ENCODE results near the gene TTC14. TPM values are rescaled to one million over a fixed set of nuclear protein-coding genes. Genes with fewer than 3 reads are reported as not detected.
"Not testable (repeated sequence)": the region's sequence is repeated elsewhere in the genome, so short reads cannot be mapped to it uniquely, and the experiment has no call there.

The TTC14 gene
- total RNA-seq, 6 experiments from 2014 or later = 25.5 to 30.4 (median 27.2) TPM

DNA sequence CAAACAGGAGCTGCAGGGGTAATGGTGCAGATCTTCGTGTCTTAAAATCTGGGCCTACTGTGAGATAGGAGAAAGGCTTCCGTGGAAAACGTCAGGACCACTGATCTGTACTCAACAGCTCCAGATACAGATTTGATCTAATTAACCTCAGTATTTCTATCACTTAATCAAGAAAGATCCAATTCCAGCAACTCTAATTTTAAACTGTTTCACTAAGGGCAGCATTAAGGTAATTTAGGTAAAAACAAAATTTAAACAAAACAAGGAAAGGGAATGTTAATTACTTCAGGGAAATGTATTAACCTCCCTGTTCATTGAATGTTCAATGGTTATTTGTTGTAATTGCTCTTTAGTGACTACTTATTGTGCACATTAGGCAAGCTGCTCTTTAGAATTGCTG lies 26.4 kb upstream of the TTC14 start:
- Mint-ChIP-seq H3K4me1 (ENCODE audit: low read depth) (peaks cover 6% of the 10 kb centered on the region; the same call in 1 of the 2 replicates), H3K27me3 (ENCODE audit: insufficient read depth) (no peaks in the 10 kb centered on the region), H3K27ac (no peak overlapping the region), H3K36me3 (ENCODE audit: low read depth) (no peaks in the 10 kb centered on the region), H3K4me3 (no peak overlapping the region), H3K9me3 (no peaks in the 10 kb centered on the region)
- TF ChIP-seq, protein P1, sequence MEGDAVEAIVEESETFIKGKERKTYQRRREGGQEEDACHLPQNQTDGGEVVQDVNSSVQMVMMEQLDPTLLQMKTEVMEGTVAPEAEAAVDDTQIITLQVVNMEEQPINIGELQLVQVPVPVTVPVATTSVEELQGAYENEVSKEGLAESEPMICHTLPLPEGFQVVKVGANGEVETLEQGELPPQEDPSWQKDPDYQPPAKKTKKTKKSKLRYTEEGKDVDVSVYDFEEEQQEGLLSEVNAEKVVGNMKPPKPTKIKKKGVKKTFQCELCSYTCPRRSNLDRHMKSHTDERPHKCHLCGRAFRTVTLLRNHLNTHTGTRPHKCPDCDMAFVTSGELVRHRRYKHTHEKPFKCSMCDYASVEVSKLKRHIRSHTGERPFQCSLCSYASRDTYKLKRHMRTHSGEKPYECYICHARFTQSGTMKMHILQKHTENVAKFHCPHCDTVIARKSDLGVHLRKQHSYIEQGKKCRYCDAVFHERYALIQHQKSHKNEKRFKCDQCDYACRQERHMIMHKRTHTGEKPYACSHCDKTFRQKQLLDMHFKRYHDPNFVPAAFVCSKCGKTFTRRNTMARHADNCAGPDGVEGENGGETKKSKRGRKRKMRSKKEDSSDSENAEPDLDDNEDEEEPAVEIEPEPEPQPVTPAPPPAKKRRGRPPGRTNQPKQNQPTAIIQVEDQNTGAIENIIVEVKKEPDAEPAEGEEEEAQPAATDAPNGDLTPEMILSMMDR (IDR thresholded peaks at IDR 0.05) = no peak
- DNase-seq = no peak

DNA sequence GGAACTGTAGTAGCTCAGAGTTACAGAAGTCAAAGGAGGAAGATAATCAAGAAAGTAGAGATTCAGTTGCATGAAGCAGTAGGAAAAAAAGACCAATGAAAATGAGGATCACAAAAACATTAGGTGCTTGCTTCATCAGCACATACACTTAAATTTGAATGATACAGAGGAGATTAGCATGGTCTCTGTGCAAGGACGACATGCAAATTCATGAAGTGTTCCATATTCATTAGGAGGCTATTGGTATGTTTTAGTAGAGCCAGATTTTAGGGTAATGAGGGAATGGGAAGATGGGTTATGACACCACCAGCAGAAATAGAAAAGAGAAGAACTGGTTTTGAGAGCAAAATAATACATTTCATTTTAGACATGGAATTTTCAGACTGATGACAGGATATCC lies 21.0 kb upstream of the TTC14 start:
- Mint-ChIP-seq H3K36me3 (ENCODE audit: low read depth) (no peaks in the 10 kb centered on the region), H3K9me3 (no peaks in the 10 kb centered on the region), H3K4me1 (ENCODE audit: low read depth) (peaks cover 6% of the 10 kb centered on the region; the same call in 1 of the 2 replicates), H3K27ac (no peak overlapping the region), H3K27me3 (ENCODE audit: insufficient read depth) (no peaks in the 10 kb centered on the region), H3K4me3 (no peak overlapping the region)
- TF ChIP-seq, protein P1 (IDR thresholded peaks at IDR 0.05) = no peak
- DNase-seq = no peak

DNA sequence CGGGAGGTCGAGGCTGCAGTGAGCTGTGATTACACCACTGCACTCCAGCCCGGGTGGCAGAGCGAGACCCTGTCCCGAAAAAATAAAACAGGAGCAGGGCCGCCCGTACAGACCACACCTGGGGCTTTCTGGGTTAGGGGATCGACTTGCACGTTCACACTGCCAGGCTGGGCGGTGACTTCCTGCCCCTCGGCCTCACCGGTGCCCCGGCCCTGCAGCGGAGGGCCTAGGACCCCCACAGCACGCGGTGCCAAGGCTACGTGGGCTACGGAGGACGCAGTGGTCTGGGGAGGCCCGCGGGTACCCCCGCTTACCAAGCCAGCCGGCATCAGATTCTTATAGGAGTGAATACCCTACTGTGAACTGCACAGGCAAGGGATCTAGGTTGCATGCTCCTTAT lies 11.6 kb upstream of the TTC14 start:
- TF ChIP-seq, protein P1 (IDR thresholded peaks at IDR 0.05) = no peak
- no peaks in the 10 kb centered on the region for H3K9me3 Mint-ChIP-seq
- no peak for DNase-seq
- H3K27me3 Mint-ChIP-seq (ENCODE audit: insufficient read depth) = no peaks in the 10 kb centered on the region
- peaks cover 21% of the 10 kb centered on the region for H3K4me1 Mint-ChIP-seq (ENCODE audit: low read depth)
- H3K36me3 Mint-ChIP-seq (ENCODE audit: low read depth) = 0 out of 2 replicates have a peak, but pooled peaks cover 5% of the 10 kb centered on the region
- no peak overlapping the region for H3K4me3 Mint-ChIP-seq
- no peak overlapping the region for H3K27ac Mint-ChIP-seq

DNA sequence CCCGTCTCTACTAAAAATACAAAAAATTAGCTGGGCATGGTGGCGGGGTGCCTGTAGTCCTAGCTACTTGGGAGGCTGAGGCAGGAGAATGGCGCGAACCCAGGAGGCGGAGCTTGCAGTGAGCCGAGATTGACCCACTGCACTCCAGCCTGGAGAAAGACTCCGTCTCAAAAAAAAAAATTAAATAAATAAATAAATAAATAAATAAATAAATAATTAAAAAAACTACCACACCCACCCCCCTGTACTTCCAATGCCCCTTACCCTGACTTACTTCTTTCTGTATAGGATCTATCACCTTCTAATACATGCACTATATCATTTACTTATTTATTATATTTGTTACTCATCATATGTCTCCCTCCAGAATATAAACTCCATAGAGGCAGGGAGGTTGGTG lies 8.3 kb upstream of the TTC14 start:
- not testable (repeated sequence) for H3K9me3 Mint-ChIP-seq; H3K36me3 Mint-ChIP-seq (ENCODE audit: low read depth); H3K4me3 Mint-ChIP-seq; H3K27me3 Mint-ChIP-seq (ENCODE audit: insufficient read depth); H3K27ac Mint-ChIP-seq; DNase-seq
- H3K4me1 Mint-ChIP-seq (ENCODE audit: low read depth) = peaks cover 19% of the 10 kb centered on the region

DNA sequence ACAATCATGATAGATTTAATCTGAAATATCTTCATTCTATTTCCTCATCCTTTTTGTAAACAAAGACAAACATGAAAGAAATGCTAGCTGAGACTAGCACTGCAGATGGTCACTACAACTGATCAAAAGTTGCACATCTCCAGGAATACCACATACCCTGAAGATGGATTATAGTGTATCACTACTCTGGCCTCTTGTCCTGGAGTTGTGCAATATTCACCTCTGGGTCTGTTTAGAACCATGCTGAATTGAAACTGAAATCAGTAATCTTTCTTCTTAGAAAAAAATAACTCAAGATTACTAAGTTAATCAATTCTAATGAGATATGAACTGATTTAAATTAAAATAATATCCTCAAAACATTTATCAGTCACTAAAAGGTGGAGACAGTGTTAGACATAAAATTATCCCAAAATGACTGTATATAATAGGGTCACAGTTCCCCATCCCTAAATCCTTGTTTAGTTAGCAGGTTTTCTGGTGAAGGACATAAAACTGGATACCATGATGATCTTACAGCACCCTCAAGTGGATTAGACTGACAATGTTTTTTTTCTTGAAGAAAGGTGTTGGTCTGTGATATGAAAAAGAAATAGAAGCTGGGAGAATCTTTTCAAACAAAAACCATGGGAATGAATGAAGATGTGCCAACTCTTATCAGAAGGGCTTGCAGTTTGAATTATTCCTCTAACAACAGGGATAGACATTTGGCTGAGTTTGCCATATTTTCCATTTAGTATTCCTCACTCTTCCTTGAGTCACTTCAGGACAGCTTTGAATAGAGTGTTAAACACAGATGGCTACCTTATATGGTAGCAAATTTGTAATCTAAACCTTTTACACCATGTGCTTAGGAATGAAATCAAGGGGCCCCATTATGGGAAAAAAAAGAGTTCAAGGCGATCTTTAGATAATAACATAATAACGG lies 7.1 kb upstream of the TTC14 start:
- Mint-ChIP-seq H3K27me3 (ENCODE audit: insufficient read depth) (no peaks in the 10 kb centered on the region), H3K4me3 (no peak overlapping the region), H3K4me1 (ENCODE audit: low read depth) (peaks cover 19% of the 10 kb centered on the region), H3K27ac (peak overlapping the region; percentile 35), H3K36me3 (ENCODE audit: low read depth) (no peaks in the 10 kb centered on the region), H3K9me3 (no peaks in the 10 kb centered on the region)
- DNase-seq = peak; percentile 59
- TF ChIP-seq, protein P1 (IDR thresholded peaks at IDR 0.05) = peak; percentile 85

DNA sequence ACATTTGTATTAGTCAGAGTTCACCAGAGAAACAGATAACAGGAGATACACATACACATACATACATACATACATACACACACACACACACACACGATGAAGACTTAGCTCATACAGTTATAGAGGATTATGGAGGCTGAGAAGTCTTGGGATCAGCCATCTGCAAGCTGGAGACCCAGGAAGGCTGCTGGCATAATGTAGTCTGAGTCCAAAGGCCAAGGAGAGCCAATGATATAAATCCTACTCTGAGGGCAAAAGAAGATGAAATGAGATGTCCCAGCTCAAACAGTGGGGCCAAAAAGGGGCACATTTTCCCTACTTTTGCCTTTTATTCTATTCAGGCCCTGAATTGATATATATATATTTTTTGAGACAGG lies 6.4 kb upstream of the TTC14 start:
- Mint-ChIP-seq H3K27ac (peak overlapping the region; percentile 22; the same call in 1 of the 2 replicates), H3K9me3 (no peaks in the 10 kb centered on the region), H3K4me1 (ENCODE audit: low read depth) (peaks cover 19% of the 10 kb centered on the region), H3K27me3 (ENCODE audit: insufficient read depth) (no peaks in the 10 kb centered on the region), H3K4me3 (no peak overlapping the region), H3K36me3 (ENCODE audit: low read depth) (no peaks in the 10 kb centered on the region)
- TF ChIP-seq, protein P1 (IDR thresholded peaks at IDR 0.05) = no peak
- no peak for DNase-seq

All from HFFc6 (cell line).